HL-60/S4 (cell line): ENCODE results near the gene MRTFA.
"Not testable (repeated sequence)": the region's sequence is repeated elsewhere in the genome, so short reads cannot be mapped to it uniquely, and the experiment has no call there.

Experiments
- in situ Hi-C: fragments of 300-500 bp; cut with MboI; formaldehyde crosslinking; loops from 2 replicates; pipeline ENCODE4 v1.14.3; 2022; ENCODE audit warnings: low sequenced_read_pairs

Gene MRTFA

GRCh38 chr22:40502919-40503318 lies 133.6 kb downstream of the MRTFA start:
- in situ Hi-C loops: no loop called here

DNA sequence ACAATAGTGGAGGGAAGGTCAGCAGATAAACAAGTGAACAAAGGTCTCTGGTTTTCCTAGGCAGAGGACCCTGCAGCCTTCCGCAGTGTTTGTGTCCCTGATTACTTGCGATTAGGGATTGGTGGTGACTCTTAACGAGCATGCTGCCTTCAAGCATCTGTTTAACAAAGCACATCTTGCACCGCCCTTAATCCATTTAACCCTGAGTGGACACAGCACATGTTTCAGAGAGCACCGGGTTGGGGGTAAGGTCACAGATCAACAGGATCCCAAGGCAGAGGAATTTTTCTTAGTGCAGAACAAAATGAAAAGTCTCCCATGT lies 136.1 kb downstream of the MRTFA start:
- in situ Hi-C loops: not testable (repeated sequence)

GRCh38 chr22:40499209-40499623 lies 137.3 kb downstream of the MRTFA start:
- in situ Hi-C loops: no loop called here

DNA sequence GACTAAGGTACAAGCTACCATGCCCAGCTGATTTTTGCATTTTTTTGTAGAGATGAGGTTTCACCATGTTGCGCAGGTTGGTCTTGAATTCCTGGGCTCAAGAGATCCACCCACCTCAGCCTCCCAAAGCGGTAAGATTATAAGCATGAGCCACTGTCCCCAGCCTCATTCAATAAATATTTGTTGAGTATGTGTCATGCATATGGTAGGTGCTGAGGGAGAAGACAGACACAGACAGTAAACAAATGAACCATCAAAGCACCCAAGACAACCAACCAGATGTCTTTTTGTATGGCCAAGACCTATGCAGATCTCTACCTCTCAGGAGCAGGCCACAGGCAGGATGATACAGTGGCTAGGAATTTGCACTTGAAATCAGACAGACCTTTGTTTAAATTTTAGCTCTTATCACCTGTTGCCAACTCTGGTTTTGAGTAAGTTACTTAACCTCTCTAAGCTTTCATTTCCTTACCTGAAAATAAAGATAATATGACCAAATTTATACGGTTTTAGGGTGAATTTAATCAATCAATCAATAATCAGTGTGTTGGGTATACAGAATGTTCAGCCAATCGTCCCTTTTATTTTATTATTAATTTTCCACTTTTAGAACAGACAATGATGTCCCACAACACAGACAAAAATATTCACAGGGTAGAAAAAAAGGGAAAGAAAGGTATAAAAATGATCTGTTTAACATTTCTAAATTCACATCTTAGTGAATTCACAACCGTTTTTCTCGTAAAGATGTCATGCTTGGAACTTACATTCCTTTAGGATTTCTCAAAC lies 137.9 kb downstream of the MRTFA start:
- in situ Hi-C loops: no loop called here

DNA sequence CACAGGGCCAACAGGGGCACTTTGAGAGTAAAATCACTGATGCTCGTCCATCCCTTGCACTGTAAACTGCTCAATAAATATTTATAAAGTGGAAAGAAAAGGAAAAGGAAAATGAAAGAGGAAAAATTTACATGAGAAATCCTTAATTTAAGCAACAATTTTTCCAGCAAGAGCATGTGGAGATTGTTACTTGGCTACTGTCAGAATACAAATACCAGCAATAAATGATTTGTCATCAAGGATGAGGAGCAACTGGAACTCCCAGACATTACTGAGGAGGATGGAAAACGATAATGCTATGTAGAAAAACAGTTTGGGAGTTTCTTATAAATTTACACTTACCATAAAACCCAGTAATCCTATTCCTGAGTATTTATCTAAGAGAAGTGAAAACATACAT lies 143.1 kb downstream of the MRTFA start:
- in situ Hi-C loops: no loop called here

- in situ Hi-C loops: no loop called here
Measured at GRCh38 chr22:40491990-40492631, 144.4 kb downstream of the MRTFA start.

DNA sequence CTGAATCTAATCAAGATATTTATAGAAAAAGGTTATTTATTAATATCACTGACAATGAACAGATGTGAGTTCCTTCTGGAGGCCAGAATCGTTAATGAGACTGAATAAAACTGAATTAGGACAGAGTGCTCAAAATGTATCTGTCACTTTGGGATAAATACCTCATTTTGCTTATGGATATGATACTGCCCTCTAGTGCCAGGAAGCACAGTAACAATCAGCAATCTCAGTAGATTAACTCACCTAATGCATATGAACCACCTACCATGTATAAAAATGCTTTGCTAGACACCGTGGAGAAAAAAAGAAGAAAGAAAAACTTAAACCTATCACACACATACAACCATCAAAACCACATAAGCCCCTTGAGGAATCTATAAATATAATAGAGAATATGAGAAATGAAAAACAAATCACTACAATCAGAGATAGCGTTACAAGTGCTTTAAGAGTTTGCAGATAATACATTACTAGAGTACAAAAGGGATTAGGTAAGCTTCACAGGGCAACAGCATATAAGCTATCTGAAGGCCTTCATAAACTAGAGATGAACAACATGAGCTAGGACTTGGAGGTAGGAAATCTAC lies 148.8 kb downstream of the MRTFA start:
- in situ Hi-C loops: no loop called here

DNA sequence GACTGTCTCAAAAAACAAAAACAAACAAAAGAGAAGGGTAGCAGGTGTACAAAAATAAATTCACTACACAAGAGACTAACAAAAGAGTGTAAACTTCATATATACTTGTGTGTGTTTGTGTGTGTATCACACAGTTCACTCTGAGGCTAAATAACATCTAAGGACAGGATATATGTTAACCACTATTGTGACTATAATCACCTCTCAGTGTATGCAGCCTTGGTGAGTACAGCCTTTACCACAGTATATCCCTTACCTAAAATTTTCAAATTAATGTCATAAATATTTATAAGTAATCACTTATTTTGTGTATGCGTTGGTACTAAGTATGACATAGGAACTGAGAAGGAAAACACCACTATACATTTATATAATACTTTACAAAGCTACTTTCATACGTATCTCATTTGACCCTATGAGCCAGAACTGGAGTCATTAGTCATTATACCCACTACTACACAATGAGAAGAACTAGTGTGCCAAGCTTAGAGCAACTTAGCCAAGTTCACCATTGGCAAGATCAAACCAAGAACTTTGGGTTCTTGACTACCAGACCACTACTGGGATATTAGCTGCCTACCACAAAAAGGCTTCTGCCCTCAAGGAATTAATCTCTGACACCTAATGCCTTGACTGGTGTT lies 149.4 kb downstream of the MRTFA start:
- in situ Hi-C loops: no loop called here

- in situ Hi-C loops: no loop called here
Measured at GRCh38 chr22:40485813-40486667, 150.5 kb downstream of the MRTFA start.

DNA sequence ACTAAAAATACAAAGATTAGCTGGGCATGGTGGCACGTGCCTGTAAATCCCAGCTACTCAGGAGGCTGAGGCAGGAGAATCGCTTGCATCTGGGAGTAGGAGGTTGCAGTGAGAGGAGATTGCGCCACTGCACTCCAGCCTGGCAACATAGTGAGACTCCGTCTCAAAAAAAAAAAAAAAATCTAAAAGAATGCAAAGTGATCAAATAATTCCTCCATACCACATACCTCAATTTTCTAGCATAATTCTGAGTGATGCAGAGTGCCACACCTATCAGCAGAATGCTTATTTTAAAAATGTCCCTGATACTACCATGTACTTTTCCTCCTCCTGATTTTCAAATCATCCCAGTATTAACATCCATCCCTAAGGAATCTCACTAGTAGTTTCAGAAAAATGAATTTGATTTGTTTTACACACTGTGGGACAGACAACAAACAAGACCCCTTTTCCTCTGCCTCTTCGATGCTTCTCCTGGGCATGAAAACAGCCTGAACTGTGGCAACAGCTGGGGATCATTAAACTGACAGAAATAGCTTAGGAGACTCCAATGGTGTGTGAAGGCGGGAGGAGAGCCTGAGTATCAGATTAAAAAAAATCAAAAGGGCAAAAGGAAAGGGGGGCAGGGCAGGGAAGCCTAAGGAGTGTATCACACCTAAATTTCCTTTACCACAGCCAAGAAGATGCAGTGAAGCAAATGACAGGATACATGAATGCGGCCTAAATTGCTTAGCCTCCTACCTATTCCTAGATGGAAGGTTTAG lies 151.4 kb downstream of the MRTFA start:
- in situ Hi-C loops: no loop called here

DNA sequence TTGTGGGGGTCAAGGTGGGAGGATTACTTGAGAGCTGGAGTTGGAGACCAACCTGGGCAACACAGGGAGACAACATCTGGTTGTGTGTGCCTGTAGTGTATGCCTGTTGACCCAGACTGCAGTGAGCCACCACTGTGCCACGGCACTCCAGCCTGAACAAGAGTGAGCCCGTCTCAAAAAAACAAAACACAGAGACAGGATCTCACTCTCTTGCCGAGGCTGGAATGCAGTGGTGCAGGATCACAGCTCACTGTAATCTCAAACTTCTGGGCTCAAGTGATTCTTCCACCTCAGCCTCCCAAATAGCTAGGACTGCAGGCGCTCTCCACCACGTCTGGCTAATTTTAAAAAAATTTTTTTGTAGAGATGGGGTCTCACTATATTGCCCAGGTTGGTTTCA lies 153.6 kb downstream of the MRTFA start:
- in situ Hi-C loops: no loop called here

GRCh38 chr22:40482391-40482790 lies 154.1 kb downstream of the MRTFA start:
- in situ Hi-C loops: no loop called here

GRCh38 chr22:40480996-40481395 lies 155.5 kb downstream of the MRTFA start:
- in situ Hi-C loops: no loop called here

DNA sequence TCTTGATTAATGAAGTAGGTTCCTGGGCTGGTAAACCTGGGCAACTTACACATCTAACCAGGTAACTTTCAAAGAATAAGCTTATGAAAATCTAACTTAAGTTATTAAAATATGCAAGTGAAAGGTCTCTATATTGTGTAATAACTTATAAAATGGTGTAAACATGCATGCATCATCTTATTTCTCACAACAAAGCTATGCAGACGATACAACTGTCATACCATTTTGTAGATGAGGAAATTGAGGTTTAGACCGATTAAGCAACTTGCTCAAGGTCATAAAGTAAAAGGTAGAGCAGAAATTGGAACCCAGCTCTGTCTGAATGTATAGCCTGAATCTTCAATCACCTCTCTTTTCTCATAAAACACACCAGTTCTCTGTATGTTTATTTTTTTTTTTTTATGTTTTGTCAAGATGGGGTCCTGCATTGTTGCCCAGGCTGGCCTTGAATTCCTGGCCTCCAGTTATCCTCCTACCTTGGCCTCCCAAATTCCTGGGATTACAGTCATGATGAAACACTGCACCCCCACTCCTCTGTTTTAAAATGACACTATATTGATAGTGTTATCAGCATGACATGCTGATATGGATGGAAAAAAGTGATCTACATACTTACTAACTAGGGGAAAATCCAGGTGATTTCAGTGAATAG lies 156.5 kb downstream of the MRTFA start:
- in situ Hi-C loops: no loop called here

DNA sequence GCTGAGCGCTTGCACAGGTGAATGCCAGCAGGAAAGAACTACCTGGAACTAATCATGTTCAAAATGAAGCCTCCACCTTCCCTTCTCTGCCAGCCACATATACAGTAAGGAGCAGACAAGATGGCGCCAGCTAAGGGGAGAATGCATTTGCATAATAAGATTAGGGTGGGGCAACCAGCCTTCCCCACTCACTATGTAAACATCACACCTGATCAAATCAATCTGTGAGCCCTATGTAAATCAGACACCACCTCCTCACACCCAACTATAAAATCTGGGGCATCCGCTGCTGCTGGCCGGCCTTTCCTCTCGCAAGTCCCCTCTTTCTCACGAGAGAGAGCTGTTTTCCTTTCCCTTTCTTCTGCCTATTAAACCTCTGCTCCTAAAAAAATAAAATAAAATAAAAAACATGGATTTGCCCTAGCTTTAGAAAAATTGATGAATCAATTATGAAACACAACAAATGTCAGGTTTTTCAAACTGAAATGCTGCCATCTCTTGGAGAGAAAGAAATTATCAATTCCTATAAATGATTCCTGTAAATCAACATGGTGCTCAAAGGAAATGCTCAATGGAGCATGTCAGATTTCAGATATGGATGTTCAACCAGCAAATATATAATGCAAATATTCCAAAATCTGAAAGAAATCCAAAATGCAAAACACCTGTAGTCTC lies 157.3 kb downstream of the MRTFA start:
- in situ Hi-C loops: no loop called here

- in situ Hi-C loops: no loop called here
Measured at GRCh38 chr22:40478338-40479125, 158.0 kb downstream of the MRTFA start.

DNA sequence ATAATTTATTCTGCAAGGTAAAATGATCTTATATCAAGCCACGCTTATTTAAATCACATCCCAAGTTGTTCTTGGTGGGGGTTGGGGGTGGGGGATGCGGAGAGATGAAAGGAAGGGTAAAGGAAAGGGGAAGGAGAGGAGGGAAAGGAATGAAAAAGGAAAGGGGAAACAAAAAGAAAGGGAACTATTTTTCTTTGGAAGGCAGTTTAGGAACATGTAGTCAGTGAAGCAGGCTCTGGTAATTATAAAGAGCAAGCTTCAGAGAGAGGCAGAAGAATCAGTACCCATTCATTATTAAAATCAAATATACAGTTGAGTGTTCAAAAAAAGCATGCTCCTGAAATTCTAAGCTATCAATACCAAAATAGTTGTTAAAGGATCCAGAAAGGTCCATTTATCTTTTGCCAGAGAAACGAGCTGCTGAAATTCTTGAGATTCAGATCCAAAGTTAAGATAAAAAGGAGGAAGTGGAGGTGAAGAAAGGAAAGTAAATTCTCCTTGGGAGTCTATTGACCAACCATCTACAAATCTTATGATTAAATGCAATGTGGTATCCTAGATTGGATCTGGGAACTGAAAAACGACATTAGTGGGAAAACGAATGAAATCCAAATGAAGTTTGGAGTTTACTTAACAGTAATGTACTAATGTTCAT lies 158.7 kb downstream of the MRTFA start:
- in situ Hi-C loops: no loop called here

GRCh38 chr22:40476341-40476740 lies 160.2 kb downstream of the MRTFA start:
- in situ Hi-C loops: no loop called here
